Endothelial cell of hepatic sinusoid (primary cell): ENCODE results near the gene TPRX1.
"Not testable (repeated sequence)": the region's sequence is repeated elsewhere in the genome, so short reads cannot be mapped to it uniquely, and the experiment has no call there.

Experiments
- in situ Hi-C: cut with HindIII; loops from 2 replicates; pipeline ENCODE4 v1.10.0; 2017; ENCODE audit warnings: low sequenced_read_pairs

Gene TPRX1

GRCh38 chr19:47768604-47769003 lies 35.7 kb downstream of the TPRX1 start:
- in situ Hi-C loops = no loop called here

- in situ Hi-C loops = no loop called here
Observed at GRCh38 chr19:47767349-47767748, 37.0 kb downstream of the TPRX1 start.

- in situ Hi-C loops = no loop called here
Observed at GRCh38 chr19:47766670-47767069, 37.7 kb downstream of the TPRX1 start.

GRCh38 chr19:47766359-47766620 lies 38.1 kb downstream of the TPRX1 start:
- in situ Hi-C loops = no loop called here

GRCh38 chr19:47765523-47766358 lies 38.6 kb downstream of the TPRX1 start:
- in situ Hi-C loops = no loop called here

GRCh38 chr19:47764705-47765104 lies 39.6 kb downstream of the TPRX1 start:
- in situ Hi-C loops = not testable (repeated sequence)

- in situ Hi-C loops = no loop called here
Observed at GRCh38 chr19:47762615-47763308, 41.6 kb downstream of the TPRX1 start.

- in situ Hi-C loops = no loop called here
Observed at GRCh38 chr19:47762151-47762550, 42.2 kb downstream of the TPRX1 start.

- in situ Hi-C loops = no loop called here
Observed at GRCh38 chr19:47761566-47761965, 42.8 kb downstream of the TPRX1 start.

GRCh38 chr19:47760632-47760999 lies 43.7 kb downstream of the TPRX1 start:
- in situ Hi-C loops = no loop called here

- in situ Hi-C loops = no loop called here
Observed at GRCh38 chr19:47758443-47758804, 45.9 kb downstream of the TPRX1 start.

GRCh38 chr19:47757617-47758442 lies 46.5 kb downstream of the TPRX1 start:
- in situ Hi-C loops = no loop called here

GRCh38 chr19:47756953-47757608 lies 47.3 kb downstream of the TPRX1 start:
- in situ Hi-C loops = no loop called here

- in situ Hi-C loops = no loop called here
Observed at GRCh38 chr19:47756627-47756929, 47.8 kb downstream of the TPRX1 start.

GRCh38 chr19:47755762-47756626 lies 48.4 kb downstream of the TPRX1 start:
- in situ Hi-C loops = no loop called here

- in situ Hi-C loops = no loop called here
Observed at GRCh38 chr19:47755065-47755761, 49.1 kb downstream of the TPRX1 start.

- in situ Hi-C loops = no loop called here
Observed at GRCh38 chr19:47754206-47755064, 49.9 kb downstream of the TPRX1 start.

- in situ Hi-C loops = no loop called here
Observed at GRCh38 chr19:47752440-47753211, 51.7 kb downstream of the TPRX1 start.
